GM21515 (cell line): ENCODE results near the gene C2CD5.
"Not testable (repeated sequence)": the region's sequence is repeated elsewhere in the genome, so short reads cannot be mapped to it uniquely, and the experiment has no call there.

Experiments used
- ATAC-seq: cut with Tn5 transposase; IDR thresholded peaks from one replicate; pipeline ENCODE4 v1.9.1; 2021; ENCODE audit not compliant: unreplicated experiment

Gene C2CD5

DNA sequence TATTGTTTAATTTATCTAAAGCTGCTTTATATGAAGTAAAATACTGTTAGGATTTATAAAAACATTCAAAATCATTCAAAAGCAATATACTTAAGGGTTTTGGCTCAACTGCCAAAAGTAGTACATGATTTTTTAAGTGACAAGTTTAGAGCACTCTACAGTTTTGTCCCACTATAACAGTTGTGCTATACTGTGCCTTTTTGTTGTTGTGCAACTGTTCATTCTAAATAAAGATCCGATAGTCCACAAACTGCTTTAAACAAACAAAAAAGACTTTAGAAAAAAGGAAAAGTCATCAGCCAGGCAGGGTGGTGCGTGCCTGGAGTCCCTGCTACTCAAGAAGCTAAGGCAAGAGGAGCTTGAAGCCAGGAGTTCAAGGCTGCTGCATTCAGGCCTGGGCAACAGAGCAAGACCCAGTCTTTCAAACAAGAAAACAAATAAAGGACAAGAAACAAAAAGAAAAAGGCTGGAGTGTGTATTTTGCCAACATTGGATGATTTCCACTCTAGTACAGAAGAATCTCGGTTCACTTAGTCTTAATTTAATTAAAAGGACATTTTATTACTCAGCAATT, 7.3 kb downstream of the C2CD5 start:
- no peak for ATAC-seq

DNA sequence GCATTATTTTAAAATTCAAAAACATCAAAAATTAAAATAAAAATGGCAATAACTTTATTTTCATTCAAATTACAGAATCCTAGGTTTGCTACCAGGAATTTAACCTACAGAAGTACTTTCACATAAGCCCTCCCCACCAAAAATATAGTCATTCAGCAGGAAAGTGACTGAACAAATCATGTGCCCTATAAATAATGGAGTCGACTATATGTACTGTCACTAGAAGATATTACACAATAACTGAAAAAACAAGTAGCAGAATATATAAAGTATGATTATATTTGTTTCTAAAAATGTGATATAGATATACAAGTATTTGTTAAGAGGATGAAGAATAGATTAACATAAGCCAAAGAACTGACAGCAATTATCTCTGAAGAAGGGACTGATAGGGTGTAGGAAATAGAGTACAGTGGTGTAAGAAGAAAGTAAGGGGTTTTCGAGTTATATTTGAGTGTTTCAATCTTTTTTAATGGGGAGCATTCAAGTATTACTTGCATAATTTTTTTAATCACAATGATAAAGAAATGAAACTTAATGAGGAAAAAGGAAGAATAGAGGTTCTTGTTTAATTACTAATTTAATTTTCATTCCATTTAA, 7.9 kb downstream of the C2CD5 start:
- ATAC-seq = no peak

DNA sequence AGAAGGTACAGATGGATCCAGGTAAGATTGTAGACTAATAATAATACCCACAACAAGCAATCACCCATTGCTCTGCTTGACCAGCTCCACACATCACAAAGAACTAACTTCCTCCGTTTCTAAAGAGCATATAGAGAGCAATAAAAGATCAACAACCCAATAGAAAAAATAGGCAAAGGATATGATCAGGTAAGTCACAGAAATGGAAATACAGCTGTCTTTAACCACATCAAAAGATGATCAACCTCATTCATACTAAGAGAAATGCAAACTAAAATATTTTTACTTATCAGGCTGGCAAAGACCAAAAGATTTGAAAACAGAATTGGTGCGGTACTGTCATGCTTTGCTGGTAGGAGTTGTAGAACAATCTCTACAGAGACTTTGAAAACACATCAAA, 8.9 kb downstream of the C2CD5 start:
- no peak for ATAC-seq

DNA sequence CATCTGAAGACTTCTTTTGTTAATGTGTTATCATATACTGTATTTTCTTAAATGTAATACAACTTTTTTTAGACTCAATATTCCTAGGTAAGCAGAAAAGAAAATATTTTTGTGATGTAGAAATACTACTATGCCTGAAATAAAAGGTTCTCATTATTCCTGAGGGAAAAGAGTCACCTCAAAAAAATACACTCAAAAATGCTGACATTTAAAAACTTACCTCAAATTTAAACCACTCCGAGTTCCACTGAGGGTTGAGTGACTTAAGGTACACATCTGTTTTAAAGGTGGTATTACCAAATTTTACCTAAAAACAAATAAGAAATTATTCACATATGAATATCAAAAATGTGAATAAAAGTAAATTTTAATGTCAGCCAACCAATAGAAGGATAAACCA, 9.3 kb downstream of the C2CD5 start:
- no peak for ATAC-seq

DNA sequence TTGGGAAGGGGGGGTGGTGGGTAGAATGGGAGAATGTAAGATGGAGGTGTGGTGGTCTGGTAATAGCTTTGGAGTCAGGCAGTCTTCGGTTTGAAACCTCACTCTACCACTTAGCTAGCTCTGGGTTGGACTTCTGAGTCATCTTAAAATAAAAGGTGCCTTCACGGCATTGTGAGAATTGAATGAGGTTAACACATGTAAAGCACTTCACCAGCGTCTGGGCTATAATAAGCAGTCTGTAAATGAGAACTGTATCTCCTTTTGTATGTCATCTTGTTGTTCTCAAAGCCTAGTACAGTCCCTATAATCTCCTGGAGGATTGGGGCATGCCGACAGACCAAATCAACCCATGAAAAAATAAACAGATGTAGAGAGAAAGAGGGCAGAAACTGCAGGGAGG, 11.2 kb downstream of the C2CD5 start:
- no peak for ATAC-seq

DNA sequence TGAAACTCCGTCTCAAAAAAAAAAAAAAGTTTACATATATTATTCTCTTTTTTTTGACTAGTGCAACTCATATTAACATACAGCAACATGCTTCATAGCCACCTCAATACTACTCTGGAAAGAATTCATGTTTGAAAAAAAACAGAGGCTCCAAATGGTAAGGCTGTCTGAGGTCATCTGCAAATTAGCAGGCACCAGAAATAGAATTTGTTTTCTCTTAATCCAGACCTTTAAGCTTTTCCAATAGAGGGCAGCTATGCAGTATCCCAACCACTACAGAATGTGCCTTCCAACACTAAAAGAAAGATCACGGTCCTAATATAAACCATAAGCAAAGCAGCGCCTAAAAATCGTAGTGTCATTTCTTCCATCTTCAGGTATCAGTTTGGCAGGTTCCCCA, 12.0 kb downstream of the C2CD5 start:
- no peak for ATAC-seq

DNA sequence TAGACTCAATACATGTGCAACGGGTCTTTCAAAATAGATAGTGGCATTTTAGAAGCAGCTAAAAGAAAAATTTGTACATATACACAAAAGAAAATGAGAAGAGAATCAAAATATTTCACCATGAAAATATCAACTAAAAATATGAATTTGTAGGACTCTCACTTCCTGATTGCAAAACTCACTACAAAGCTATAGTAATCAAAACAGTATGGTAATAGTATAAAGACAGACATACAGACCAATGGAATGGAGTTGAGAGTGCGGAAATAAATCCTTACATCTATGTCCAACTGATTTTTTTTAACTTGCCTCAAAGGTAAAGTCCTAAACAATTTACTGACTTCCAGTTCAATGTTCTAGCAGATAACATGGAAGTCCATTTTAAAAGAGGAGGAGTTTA, 13.1 kb downstream of the C2CD5 start:
- ATAC-seq = no peak

DNA sequence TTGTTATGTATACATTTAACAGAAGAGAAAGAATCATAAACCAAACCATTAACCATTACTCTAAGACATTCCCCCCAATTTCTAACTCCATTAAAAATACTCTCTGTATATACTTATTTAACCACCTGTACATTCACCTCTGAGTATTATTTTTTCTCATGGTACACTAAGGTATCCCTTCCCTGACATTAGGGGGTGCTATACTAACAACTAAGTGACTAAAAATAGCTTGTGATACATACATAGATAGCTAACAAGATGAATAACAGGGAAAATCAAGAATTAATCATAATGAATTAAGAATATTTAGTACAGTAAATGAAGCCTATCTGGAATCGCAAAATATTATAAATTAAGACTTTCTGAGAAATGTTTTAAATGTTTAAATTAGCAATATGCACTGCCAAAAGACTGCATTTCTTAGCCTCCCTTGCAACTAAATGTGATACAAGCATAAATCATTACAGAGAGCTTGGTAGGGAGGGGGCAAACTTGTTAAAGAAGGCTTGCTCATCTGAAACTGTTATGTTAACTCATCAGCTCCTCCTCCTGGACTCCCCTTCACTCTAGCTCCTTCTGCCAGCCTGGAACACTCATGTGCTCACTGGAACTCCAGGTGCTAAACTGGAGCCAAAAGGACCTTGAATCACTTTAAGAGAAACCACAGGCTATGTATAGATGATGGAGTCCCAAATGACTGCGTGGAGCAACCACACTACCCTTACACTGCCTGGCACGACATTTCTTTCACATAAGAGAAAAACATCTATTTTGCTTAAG, 14.9 kb downstream of the C2CD5 start:
- no peak for ATAC-seq

DNA sequence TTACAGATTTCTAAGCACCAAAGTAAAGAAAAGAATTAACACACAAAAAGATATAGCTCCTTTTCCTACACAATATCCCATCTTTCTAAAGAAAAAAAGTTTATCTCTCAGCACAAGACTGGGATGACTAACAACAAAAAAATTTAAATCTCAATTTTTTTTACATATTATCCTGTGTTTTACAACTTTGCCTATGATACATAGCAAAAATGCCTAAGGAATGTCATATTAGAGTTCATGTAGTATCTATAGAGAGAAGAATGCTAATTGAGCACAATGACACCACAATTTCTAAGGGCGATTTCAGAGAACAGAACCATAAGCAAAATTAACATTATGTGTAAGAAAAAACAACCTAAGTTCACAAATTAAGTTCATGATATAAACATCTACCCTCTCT, 16.3 kb downstream of the C2CD5 start:
- ATAC-seq = no peak

DNA sequence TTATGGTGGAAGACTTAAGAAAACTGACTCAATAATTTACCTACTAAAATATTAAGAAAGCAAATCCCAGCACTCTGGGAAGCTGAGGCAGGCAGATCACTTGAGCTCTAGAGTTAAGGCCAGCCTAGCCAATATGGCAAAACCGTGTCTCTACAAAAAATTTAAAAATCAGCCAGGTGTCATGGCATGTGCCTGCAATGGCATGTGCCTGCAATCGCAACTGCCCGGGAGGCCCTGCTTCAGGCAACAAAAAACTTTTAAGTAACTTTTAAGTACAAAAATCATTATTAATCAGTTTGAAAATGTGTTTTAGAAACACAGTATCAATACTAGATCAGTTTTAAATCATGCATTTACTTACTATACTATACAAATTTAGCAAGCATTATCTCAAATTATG, 17.5 kb downstream of the C2CD5 start:
- no peak for ATAC-seq

DNA sequence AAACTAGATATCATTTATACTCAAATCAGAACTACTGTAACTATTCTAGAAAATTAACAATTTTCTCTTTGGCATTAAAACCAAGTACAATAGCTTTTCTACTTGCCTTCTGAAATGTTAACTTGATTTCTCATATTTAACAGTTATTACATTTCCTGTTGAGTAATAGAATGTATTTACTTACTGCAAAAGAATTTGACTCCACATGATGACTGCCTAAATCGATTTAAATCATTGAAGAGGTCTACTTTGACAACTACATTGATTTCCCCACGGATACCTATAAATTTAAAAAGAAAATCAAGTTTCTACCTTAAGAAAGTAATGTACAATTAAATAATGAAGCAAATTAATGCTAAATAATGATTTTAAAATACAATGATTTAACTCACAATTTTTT, 18.9 kb downstream of the C2CD5 start:
- ATAC-seq = no peak

DNA sequence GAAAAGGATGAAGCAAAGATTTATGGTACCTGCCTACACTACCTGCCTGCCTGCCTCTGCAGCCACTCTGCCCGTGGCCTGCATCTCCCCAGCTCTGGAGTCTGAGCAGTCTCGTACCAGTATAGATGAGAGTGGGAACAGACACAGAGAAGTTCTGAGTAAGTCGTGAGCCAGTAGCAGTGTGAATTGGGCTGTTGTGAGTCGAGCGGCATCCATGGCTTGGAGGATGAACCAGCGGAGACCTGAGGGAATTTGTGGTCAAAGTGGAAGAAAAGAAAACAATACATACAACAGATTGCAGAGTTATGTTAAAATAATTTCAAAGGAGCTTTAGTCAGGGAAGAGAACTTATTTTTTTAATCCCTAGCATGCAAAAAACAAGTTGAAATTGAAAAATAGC, 25.3 kb downstream of the C2CD5 start:
- no peak for ATAC-seq

DNA sequence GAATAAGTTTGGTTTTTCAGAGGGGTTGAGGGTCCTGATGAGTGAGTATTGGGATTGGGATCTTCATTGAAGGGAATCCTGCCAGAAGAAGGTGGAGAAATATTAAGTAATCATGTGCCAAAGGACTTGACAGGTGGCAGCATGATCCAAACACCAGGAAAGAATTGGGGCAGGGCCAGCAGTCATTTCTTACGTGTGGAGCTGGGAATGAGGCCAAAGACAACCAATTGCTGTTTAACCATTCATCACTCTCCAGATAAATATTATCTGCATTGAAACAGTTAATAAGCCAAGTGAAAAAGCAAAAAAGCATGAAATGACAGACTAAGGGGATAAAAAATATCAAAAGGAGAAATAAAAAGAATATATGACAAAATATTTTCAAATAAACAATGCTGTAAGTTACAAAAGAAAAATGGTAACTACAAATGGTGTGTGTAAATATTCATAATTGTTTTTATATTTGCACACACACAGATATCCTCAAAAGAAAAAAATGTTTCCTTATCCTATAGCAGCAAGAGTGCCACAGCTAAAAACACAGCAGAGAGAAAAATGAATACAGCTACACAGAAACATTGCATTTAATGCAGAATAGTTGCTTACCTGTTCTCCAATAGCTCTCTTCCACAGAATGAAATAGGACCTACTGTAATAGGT, 26.2 kb downstream of the C2CD5 start:
- ATAC-seq = no peak

DNA sequence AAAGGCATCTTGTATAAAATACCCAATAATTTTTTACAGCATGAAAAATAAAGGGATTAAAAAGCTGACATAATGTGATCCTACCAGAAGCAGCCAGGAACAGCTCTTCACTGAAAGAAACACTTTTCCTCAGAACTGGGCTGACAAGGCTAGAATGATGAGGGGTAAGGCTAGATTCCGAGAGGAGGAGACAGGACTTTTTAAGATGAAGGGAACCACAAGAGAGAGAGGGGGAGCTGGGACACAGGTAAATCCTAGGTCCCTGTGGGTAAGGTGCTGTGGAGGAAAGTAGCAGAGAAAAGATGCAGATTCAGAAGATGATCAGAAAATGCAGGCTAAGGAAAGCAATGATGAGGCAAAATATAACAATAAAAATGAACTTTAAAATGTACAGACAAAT, 29.5 kb downstream of the C2CD5 start:
- no peak for ATAC-seq

DNA sequence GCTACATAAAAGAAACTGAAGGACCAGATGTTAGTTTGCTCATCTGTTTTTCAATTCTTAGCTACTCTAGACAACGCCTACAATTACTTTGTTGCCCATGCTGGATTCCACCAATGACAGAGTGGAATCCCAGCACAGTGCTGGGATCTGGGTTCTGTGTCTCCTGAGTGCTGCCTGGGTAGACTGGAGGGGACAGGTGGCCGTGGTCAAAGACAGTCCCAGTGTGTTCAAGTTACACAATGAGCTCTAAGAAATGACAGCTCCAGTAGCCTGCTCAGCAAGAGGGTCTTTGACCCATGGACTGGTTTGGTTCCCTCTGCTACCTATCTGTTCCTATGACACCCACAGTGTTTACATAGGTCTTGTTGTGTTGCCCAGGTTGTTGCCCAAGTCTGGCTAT, 38.5 kb downstream of the C2CD5 start:
- ATAC-seq = no peak

DNA sequence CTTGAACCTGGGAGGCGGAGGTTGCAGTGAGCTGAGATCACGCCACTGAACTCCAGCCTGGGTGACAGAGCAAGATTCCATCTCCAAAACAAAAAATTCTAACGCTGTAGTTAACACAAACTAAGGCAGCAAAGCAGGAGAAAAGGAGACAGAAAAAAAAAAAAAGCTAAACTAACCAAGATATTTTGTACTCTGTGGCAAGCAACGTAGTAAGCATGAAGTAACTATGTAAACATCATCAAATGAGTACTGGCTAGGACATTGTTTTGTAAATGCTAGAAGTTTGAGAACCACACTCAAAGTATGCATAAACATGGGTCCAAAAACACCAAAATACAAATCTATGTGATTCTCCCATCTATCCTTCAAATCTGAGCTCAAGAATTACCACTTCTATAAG, 44.2 kb downstream of the C2CD5 start:
- no peak for ATAC-seq

DNA sequence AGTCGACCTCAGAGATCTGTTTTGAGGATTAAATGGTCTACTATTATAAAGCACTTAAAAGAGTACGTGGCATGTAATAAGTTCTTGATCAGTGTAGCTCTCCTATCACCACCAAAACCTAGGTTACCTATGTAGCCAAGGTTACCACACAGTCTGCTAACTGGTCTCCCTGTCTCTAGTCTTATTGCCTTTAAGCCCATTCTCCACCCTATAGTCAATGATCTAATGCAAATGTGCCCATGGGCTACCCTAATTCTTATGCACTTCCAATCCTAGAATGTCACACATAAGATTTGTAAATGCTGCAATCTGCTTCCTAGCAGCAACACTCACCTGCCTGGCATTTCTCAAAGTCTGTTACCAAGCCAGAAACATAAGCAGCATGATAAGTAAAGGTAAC, 44.9 kb downstream of the C2CD5 start:
- no peak for ATAC-seq

DNA sequence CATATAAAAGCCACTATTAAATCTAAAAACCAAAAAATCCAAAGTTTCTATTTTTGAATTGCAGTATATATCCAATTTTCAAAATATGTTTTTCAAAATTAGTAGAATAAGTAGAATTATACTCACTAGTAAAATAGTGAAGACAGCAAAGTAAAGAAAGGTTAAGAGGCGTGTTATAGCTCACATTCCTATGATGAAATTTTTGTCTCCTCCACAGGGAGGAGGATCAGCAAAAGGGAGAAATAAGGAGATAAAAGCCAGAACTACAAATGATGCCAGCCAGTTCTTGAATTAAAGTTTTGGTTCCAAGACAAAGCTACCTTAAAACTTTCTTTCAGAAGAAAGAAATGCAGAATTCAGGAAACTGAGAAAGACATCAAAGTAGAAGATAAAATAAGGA, 50.0 kb downstream of the C2CD5 start:
- ATAC-seq = no peak

DNA sequence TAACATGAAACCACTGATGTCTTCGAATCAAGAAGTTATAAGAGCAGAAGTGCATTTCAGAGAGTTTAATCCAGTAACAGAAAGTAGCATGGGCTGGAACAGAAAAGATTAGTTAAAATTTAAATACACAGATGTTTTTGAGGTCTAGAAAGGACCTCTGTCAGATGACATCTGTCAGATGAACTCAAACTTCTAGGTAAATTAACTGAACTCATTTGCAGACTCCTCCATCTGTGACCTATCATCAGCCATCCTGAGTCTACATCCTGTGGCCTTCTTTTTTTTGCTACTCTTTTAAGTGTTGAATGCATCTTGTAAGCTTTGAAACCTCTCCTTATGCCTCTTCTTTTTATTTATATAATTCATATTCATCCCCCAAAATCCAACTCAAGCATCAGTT, 53.3 kb downstream of the C2CD5 start:
- no peak for ATAC-seq

DNA sequence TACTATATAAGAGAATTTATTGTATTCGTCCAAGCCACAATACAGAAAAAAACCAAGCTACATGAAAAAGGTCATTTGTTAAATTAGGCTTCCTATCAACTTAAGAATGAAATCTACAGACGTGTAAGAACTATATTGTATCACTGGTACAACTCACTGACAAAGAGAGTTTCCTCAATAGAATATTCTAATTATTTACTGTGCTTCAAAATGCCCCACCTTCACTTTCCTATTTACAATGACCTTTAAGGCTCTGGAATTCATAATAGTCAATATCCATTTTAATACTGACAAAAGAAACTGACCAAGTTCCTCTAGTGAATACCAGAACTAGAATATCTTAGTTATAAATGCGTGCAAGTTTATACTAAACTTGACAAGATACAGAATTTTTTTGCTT, 55.9 kb downstream of the C2CD5 start:
- no peak for ATAC-seq

DNA sequence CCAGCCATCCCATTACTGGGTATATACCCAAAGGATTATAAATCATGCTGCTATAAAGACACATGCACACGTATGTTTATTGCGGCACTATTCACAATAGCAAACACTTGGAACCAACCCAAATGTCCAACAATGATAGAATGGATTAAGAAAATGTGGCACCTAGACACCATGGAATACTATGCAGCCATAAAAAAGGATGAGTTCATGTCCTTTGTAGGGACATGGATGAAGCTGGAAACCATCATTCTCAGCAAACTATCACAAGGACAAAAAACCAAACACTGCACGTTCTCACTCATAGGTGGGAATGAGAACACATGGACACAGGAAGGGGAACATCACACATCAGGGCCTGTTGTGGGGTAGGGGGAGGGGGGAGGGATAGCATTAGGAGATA, 56.7 kb downstream of the C2CD5 start:
- not testable (repeated sequence) for ATAC-seq

DNA sequence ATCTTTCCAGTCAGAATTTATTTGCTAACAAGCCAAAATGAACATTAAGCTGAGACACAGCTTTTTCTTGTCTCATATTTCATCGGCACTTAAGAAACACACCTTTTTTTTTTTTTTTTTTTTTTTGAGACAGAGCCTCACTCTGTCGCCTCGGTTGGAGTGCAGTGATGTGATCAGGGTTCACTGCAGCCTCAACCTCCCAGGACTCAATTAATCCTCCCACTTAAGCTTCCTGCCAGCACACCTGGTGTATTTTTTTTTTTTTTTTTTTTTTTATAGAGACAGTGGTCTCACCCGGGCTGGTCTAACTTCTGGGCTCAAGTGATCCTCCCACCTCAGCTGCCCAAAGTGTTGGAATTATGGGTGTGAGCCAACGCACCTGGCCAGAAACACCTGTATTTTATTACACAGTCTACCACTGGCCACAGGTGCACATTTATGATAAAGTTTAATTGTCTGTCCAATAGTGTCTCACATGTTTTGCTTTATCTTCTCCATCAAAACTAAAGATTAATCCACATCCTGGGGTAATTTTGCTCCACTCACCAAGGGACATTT, 62.7 kb downstream of the C2CD5 start:
- ATAC-seq = no peak
